ENCODE data around the gene SFXN5. TPM values are rescaled to one million over a fixed set of nuclear protein-coding genes. Genes with fewer than 3 reads are reported as not detected.

The SFXN5 gene
- total RNA-seq, 1 donor from 2014 or later: 10.1 TPM

- DNase-seq (ENCODE audit: low read depth in 2 of 2): no peak
These were observed 76.5 kb downstream of the SFXN5 start for GRCh38 chr2:72994991-72995380.

DNA sequence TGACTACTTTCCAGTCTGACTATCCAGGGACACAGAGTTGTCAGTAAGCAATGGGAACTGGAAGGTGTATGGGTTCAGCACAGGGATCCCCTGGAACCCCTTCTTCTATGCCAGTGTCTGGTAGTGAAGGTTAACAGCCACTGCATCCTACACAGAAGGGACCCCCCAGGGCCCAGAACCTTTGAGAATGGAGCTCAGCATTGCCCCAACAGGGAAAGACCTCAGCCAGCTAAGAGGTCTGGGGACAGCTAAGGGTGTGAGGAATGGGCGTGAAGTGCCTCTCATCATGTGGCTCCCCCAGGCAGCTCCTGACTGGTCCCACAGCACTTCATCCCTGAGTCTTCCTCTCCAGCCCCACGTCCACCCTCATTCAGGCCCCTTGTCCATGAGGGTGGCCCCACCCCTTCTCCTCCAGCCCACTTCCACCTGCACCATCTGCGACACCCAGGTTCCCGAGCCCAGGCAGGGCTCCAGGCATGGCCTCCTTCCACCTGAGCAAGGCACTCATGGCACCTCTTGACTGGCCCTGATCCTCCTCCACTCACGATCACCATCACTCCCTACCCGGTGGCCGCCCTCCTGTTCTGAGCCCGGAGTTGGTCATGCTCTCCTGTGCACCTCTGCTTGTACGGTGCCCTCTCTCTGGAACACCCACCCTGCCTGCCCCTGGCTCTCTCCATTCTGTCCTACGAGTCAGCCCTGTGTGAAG, 77.1 kb downstream of the SFXN5 start:
- no peak for DNase-seq (ENCODE audit: low read depth in 2 of 2)

DNA sequence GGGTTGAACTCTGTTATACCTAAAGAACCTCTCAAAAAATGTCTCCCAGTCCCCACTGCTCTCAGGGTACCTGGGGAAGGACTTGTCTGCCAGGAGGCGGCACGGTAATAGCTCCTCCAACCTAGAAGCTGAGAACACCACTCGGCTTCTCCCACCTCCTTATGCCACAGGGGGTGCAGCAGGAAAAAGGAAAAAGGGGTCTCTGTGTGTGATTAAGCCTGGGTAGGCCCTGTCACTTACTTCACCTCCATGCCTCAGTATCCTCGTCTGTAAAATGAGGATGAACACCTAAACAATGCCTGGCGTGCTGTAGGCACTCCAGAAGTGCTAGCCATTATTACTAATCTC, 77.6 kb downstream of the SFXN5 start:
- no peak for DNase-seq (ENCODE audit: low read depth in 2 of 2)

- DNase-seq (ENCODE audit: low read depth in 2 of 2): peak; percentile 18 to 55
These were observed 78.2 kb downstream of the SFXN5 start for GRCh38 chr2:72993147-72993932.

DNA sequence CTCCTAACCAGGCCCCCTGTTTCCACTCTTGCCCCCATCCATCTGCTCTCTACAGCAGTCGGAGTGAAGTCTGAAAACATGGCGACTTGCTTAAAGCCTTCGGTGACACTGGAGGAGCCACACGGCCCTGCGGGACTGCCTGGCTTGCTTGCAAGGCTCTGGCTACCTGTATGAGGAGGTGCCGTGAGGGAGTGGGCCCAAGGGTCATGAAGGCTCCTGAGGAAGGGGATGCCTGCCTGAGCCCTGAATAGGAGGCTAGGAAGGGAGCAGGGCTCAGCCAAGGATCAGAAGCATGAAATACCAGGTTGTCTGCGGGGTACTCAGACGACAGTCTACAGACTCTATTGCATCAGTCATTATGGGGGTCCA, 78.8 kb downstream of the SFXN5 start:
- DNase-seq (ENCODE audit: low read depth in 2 of 2): no peak

DNA sequence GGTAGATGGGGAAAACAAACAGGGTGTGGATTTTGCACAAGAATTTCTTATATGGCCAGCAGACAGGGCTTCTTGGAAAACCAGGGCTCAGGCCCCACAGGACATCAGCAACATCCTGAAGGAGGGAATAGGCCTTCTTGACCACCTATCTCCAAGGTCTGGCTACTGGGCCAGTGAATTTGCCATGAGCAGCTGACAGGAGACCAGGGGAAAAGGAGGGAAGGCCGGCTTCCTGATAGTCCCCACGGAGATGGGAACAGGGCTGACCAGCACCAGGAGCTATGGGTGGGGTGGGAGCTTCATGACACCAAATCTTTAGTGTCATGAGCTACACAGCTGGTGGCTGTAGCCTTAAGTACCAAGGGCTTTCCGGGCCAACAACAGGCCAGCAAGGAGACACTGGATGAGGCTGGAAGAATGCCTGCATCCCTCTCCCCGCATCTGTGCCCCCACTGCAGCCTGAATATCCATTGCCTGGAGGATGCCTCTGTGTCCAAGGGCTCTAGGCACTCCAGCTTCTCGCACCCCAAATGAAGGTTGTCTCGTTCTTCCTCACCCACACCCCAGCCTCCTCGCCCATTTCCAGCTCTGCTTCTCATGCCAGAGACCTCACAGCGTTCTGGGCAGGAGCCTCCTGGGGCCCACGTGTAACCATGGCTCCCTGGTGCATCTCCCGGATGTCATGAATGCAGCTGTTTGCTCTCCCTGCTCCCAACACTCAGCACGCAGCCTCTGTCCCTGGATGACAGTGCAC, 79.4 kb downstream of the SFXN5 start:
- DNase-seq (ENCODE audit: low read depth in 2 of 2): no peak

- no peak for DNase-seq (ENCODE audit: low read depth in 2 of 2)
These were observed 80.1 kb downstream of the SFXN5 start for GRCh38 chr2:72991439-72991725.

- no peak for DNase-seq (ENCODE audit: low read depth in 2 of 2)
These were observed 80.6 kb downstream of the SFXN5 start for GRCh38 chr2:72990695-72991438.

DNA sequence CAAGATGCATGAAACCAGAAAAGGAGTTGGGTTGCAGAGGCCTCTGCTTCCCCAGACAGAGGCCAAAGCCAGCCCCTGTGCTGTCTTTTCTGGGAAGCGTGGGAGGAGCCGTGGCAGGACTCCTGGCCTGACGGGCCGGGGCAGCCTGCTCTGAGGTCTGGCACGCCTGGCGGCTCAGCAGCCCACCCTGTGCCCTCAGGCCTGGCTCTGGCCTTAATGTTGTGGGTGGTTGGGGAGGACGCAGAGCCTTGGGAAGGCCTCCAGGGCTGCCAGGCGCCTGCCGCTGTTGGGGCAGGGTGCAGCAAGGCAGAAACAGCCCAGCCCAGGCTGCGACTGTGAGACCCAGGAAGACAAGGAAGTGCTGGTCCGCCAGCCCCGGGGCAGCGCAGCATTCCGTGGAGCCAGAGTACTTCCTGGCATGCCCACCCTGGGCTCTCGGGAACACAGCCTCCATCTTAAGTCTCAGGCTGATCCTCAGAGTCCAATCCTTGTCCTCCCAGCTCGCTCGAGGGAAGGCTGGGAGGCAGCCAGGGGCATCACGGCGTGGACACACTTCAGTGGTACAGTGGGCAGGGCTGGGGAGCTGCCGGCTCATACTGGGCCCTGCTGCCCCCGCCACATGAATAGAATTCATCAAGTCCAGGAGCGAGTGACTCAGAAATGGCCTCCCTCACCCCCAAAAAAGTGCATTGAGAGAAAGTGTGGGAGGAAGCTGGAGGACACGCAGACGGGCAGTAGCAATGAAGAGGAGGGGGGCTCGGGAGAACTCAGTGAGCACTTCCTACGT, 81.5 kb downstream of the SFXN5 start:
- no peak for DNase-seq (ENCODE audit: low read depth in 2 of 2)

DNA sequence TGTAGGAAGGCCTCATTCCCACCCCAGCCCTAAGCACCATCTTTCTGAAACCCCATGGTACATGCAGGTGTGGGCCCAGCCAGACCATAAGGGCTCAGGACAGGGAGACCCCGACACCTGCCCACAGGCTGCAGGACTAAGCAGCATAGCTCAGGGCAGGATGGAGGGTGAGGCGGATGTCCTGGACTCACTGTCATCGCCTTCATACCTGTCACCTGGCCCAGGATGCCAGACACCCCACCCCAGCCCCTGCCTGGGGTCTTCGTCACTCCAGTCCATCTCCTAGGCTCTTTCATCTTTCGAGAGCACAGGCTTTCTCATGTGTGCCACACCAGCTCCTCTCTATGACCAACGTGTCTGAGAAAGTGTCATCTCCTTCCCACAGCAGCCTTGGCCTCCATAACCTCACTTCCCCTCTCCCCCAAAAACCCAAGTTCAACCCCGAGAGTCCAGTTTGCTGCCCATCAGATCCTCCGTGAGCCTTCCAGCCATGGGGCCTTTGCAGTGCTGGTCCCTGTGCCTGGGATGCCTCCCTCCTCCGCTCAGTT, 82.7 kb downstream of the SFXN5 start:
- DNase-seq (ENCODE audit: low read depth in 2 of 2): no peak

DNA sequence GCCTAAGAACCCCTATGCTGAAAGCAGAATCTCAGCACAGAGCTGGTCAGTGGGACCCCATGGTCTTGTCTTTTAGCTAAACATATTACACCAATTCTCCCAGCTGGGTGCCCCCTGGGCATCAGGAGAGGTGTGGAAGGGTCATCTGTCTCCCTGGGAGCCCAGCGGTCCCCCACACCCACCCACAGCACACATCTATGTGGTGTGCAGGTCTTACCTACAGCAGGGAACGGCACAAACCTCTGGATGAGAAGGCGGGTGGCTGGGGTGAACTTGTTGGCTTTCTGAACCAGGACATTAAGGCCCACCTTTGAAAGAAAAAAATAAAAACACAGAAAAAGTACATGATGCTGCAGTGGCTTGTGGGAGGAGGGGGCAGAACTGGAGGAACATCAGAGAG, 83.5 kb downstream of the SFXN5 start:
- DNase-seq (ENCODE audit: low read depth in 2 of 2): no peak

- DNase-seq (ENCODE audit: low read depth in 2 of 2): no peak
These were observed 85.4 kb downstream of the SFXN5 start for GRCh38 chr2:72985891-72986683.

- no peak for DNase-seq (ENCODE audit: low read depth in 2 of 2)
These were observed 86.4 kb downstream of the SFXN5 start for GRCh38 chr2:72985136-72985535.

DNA sequence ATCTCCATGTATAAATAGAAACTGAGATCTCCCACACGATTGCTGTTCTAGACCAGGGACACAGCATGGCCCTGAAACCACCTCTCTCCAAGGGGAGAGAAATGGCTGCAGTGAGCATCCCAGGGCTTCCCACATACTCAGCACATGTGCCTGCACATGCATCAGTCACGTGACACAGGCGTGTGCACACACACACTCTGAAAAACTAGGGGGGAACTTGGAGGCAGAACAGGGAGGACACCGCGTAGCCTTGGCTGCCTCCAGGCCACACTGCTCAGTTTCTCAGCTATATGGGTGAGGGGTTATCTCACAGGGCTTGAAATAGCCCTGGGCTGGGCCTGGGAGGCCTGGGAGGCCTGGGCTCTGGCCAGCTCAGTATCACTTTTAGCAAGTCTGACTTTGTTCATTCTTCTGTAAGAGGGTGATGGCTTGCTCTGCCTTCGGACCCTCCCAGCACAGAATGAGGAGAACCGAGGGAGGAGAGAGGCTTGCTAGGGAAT, 87.3 kb downstream of the SFXN5 start:
- DNase-seq (ENCODE audit: low read depth in 2 of 2): no peak

- no peak for DNase-seq (ENCODE audit: low read depth in 2 of 2)
These were observed 87.9 kb downstream of the SFXN5 start for GRCh38 chr2:72983500-72984161.

- peak in 1 of 2 donors; percentile 8 for DNase-seq (ENCODE audit: low read depth in 2 of 2)
These were observed 88.6 kb downstream of the SFXN5 start for GRCh38 chr2:72982781-72983499.

DNA sequence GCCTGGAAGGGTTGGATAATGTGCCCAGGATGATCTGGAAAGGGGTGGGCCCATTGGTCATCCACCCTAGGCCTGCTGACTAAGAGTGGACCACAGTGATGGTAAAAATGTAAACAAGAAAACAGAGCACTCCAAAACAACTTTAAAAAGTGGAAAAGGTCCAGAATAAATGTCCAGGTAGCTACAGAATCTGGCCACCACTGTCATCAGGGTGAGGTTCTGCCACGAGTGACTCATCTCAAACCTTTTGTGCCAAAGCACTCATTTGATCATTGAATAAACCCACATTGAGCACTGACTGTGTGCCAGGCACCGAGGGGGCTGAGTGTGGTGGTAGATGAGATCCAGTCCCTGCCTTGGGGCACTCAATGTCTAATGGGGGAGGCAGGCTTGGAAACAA, 89.3 kb downstream of the SFXN5 start:
- no peak for DNase-seq (ENCODE audit: low read depth in 2 of 2)

DNA sequence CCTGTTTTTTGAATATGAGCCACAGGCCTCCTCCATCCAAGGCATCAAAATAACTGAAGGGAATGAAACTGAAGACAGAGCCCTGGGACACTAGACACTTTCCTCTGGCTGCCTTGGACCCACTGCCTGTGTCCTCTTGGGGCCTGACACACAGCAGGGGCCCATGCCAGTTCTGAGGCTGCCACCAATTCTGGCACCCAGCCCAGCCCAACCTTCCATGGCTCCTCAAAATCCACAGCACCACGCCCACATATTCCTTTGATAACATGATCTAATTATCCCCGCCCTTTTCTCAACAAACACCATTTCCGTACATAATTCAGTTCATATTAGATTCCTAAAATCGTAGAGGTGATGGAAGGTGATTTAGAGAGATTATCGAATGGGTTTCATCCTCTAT, 90.0 kb downstream of the SFXN5 start:
- no peak for DNase-seq (ENCODE audit: low read depth in 2 of 2)

Data from dermis microvascular lymphatic vessel endothelial cell (primary cell).